IPS DF 19.7 (cell line): ENCODE data around the gene RNF144B.
A peak's percentile ranks its signal among the peaks of the same experiment; 100 is the strongest.
"Not testable (repeated sequence)": the region's sequence is repeated elsewhere in the genome, so short reads cannot be mapped to it uniquely, and the experiment has no call there.

Experiments used
- DNase-seq: peaks from one replicate; pipeline ENCODE4 v3.0.0-alpha.2; 2013; ENCODE audit warnings: low read depth, low spot score

Gene RNF144B

GRCh38 chr6:18387061-18387721 is at the start of gene RNF144B:
TSS of gene RNF144B (plus strand) at chr6:18387350. CDS start at chr6:18399535, 12,185 bp downstream.
- peak; percentile 80 for DNase-seq

- no peak for DNase-seq
Measured at GRCh38 chr6:18339599-18339998, 47.6 kb upstream of the RNF144B start.

DNA sequence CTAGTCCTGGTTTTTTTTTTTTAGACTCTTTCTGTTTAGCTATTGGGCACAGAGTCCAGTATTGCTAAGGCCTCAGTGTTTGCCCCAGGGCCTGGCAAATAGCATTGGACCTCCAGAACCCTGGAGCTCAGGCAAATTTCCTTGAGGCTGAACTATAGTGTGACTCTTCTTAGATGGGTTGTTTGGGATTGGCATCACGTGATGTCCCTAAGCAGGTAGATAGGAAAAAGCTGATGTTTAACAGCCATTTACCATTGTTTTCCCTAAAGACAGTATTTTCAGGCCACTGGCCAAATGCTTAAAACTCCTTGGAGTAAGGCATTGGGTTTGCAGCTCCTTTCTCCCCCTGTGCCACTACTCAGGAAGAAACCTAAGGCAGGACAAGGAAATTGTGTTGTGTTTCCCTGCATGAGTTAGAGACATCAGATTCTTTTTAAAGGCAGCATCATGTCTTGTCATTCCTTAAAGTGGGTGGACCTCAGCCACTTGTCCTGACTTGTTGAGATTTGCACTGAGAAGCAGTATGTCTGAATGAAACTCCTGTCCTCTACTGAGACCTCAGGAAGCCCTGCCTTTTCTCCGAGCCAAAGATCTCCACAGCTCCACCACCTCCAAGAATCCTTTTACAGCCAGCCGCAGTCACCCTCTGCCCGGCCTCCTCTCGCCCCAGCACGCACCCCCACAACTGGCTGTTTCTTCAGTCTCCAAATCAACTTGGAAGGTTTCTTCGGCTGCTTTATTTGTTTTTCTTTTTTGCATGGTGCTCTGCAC is 46.2 kb upstream of the RNF144B start:
- no peak for DNase-seq

GRCh38 chr6:18342223-18342622 is 44.9 kb upstream of the RNF144B start:
- no peak for DNase-seq

GRCh38 chr6:18343741-18344140 is 43.4 kb upstream of the RNF144B start:
- no peak for DNase-seq

DNA sequence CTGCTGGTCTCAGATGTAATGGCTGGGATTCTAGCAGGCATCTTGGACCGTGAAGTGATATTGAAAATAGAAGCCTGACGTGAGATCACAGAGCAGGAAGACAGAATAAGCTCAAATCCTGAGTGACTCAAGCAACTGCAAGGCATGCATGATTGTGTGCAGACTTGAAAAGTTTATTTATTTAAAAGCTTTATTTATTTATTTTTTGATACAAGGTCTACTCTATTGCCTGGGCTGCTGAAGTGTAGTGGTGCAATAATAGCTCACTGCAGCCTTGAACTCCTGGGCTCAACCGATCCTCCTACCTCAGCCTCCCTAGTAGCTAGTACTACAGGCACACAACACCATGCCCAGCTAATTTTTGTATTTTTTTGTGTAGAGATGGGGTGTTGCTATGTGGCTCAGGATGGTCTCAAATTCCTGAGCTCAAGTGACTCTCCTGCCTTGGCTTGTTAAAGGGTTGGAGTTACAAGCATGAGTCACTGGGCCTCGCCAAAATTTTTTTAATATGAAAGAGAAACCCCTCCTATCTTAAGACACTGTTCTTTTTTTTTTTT is 40.1 kb upstream of the RNF144B start:
- no peak for DNase-seq

- DNase-seq, result no peak
Measured at GRCh38 chr6:18347866-18348265, 39.3 kb upstream of the RNF144B start.

GRCh38 chr6:18349386-18349785 is 37.8 kb upstream of the RNF144B start:
- DNase-seq, result no peak

GRCh38 chr6:18350271-18350670 is 36.9 kb upstream of the RNF144B start:
- no peak for DNase-seq

DNA sequence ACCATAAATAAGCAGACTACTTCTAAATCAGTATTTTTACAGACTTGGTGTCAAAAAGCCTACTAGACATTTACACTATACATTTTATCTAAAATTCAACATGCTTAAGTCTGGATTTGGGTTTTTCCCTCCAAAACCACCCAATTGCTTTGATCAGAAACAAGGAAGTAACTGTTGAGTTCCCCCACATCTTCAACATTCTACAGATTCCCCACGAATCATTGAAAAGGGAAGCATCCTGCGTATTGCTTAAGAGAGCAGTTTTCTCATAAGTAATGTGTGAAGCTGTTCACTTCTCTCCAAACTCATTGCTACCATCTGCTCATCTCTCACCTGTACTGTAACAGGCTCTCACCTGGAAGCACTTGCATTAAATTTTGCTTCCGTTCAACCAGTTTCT is 36.4 kb upstream of the RNF144B start:
- DNase-seq, result no peak

- DNase-seq, result no peak
Measured at GRCh38 chr6:18352001-18352400, 35.1 kb upstream of the RNF144B start.

- DNase-seq, result no peak
Measured at GRCh38 chr6:18352842-18353241, 34.3 kb upstream of the RNF144B start.

DNA sequence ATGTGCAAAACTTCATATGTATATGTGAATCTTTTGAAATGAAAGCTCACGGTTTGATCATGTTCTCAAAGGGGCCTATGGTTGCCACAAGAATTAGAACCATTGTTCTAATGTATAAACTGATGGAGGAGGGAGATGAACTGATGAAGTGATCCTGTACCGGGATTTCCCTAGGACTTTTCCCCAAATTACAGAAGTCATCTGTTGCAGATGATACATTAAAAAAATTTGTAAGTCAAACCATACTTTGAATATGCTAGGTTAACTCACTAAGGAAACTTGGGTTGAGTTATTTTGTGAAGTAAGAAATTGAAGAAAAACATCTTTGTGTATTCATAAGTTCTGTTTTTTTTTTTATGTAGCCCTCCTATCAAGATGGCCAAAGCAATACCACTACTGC is 33.9 kb upstream of the RNF144B start:
- DNase-seq, result no peak

- not testable (repeated sequence) for DNase-seq
Measured at GRCh38 chr6:18357546-18357945, 29.6 kb upstream of the RNF144B start.

- DNase-seq, result no peak
Measured at GRCh38 chr6:18359237-18359885, 27.8 kb upstream of the RNF144B start.

DNA sequence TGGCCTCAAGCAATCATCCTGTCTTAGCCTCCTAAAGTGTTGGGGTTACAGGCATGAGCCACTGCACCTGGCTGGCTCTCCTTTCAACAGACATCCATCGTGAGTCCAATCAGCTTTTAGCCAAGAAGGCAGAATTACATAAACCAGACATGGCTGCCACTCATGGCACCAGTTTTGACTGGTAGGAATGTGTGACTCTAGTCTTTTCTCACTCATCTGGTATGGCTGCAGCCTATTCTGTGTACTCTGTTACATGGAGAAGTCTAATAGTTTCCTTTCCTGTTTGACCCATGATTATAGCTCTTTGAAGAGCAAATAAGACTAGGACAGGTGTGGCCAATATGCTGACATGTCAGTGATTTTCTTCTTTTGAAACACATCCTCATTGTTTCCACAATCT is 27.0 kb upstream of the RNF144B start:
- DNase-seq, result no peak

- no peak for DNase-seq
Measured at GRCh38 chr6:18362058-18362561, 25.0 kb upstream of the RNF144B start.

- no peak for DNase-seq
Measured at GRCh38 chr6:18363746-18364145, 23.4 kb upstream of the RNF144B start.

- DNase-seq, result not testable (repeated sequence)
Measured at GRCh38 chr6:18364561-18364960, 22.6 kb upstream of the RNF144B start.

GRCh38 chr6:18367371-18367770 is 19.8 kb upstream of the RNF144B start:
- no peak for DNase-seq

- no peak for DNase-seq
Measured at GRCh38 chr6:18368277-18369105, 18.7 kb upstream of the RNF144B start.
